HG03064 (cell line): Measurements from ENCODE around the gene CDC42BPA.
"Not testable (repeated sequence)": the region's sequence is repeated elsewhere in the genome, so short reads cannot be mapped to it uniquely, and the experiment has no call there.

Experiments
- ATAC-seq: cut with Tn5 transposase; IDR thresholded peaks from one replicate; pipeline ENCODE4 v1.9.1; 2021; ENCODE audit warnings: low read depth; ENCODE audit not compliant: unreplicated experiment

CDC42BPA gene, protein sequence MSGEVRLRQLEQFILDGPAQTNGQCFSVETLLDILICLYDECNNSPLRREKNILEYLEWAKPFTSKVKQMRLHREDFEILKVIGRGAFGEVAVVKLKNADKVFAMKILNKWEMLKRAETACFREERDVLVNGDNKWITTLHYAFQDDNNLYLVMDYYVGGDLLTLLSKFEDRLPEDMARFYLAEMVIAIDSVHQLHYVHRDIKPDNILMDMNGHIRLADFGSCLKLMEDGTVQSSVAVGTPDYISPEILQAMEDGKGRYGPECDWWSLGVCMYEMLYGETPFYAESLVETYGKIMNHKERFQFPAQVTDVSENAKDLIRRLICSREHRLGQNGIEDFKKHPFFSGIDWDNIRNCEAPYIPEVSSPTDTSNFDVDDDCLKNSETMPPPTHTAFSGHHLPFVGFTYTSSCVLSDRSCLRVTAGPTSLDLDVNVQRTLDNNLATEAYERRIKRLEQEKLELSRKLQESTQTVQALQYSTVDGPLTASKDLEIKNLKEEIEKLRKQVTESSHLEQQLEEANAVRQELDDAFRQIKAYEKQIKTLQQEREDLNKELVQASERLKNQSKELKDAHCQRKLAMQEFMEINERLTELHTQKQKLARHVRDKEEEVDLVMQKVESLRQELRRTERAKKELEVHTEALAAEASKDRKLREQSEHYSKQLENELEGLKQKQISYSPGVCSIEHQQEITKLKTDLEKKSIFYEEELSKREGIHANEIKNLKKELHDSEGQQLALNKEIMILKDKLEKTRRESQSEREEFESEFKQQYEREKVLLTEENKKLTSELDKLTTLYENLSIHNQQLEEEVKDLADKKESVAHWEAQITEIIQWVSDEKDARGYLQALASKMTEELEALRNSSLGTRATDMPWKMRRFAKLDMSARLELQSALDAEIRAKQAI (N-terminal part only)

DNA sequence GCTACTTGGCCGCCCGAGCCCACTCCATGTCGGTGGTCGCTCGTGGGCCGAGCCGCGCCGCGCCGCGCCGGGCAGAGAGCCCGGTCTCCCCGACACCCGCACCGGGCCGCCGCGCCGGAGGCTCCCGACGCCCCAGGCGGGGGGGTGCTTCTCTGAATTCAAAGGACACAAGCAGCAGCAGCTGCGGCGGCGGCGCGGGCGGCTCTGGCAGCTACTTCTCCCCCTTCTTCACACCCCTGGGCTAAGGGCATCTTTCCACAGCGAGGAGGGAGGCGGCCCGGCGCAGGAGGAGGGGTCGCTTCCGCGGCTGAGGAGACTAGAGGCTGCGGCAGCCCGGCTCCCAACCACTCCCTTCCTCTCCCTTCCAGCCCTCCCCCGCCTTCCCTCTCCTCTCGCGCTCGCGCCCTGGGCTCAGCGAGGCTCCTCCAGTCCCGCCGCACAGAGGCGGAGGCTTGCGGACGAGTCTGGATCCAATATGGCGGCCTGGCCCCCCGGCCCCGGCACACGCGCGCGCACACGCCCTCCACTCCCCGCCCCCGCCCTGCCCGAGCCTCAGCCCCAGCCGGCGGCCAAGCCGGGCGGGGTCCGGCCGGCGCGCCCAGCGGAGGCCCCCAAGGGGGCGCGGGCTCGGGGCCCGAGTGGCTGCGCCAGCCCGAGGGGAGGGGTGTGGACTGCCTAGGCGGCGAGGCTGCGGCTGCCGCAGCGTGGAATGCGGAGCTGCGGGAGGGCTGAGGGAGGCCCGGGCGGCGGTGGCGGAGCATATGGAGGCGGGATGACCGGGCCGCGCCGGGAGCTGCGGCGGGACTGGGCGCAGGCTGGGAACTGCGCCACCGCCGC lies at the start of gene CDC42BPA:
CDC42BPA (minus strand) TSS at position 477 of the 837 bp plus-strand sequence. CDS start 1,310 bp downstream, outside the sequence.
- ATAC-seq: no peak

DNA sequence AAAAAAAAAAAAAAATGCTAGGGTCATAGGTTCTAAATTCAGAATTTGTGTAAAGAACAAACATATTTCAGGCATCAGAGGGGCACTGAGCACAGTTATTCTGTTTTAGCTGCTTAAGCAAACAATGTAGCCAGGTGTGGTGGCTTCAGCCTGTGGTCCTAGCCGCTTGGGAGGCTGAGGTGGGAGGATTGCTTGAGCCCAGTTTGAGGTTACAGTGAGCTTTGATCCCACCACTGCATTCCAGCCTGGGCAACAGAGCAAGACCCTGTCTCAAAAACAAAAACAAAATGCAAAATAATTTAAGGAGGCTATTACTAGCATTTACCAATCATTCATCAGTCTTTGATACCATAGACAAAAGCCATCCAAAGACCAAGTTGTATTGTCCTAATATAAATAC lies 49.7 kb upstream of the CDC42BPA start:
- no peak for ATAC-seq

DNA sequence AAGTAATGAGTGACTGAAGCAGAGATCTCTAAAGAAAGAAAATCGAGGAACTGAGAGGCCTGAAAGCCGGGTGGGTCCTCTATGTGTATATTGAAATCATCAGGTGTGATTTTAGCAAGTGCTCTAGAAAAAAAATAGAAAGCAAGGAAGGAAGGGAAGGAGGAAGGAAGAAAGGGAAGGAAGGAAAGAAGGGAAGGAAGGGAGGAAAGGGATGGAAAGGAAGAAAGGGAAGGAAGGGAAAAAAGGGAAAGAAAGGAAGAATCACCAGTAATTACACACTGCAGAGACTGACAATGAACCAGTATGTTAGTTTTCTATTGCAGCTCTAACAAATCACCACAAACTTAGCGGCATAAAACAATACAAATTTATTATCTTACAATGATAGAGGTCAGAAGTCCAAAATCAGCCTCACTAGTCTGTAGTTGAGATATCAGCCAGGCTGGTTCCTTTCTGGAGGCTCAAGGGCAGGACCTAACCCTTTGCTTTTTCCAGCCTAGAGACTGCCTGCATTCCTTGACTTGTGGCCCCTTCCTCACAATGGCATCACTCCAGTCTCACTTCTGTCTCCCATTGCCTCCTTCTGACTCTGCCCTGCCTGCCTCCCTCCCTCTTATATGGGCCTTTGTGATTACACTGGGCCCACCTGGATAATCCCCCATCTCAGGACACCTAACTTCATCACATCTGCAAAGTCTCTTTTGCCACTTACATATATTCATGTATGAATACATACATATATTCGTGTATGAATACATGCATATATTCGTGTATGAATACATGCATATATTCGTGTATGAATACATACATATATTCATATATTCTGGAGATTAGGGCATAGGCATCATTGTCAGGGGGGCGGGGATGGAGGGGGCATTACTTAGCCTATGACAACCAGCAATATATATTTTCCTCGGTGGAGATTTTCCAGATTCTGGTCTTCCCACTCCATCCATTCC lies 47.5 kb upstream of the CDC42BPA start:
- no peak for ATAC-seq

DNA sequence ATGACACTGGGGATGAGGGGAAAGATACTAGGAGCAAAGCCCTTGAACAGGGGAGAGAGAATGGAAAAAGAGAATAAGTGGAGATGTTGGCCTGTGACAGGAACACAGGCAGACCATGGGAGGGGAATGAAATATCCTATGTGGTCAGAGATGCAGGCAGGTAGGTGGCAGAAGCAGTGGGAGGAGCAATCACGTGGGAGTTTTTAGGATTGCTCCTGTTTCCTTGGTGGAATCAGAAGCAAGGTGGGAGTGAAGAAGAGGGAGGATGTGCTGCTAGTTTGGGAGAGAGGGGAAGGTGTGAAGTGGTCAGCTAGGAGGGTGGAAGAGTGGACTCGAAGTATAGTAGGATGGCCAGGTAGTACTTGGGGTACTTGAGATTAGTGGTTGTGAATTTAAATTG lies 46.4 kb upstream of the CDC42BPA start:
- no peak for ATAC-seq

DNA sequence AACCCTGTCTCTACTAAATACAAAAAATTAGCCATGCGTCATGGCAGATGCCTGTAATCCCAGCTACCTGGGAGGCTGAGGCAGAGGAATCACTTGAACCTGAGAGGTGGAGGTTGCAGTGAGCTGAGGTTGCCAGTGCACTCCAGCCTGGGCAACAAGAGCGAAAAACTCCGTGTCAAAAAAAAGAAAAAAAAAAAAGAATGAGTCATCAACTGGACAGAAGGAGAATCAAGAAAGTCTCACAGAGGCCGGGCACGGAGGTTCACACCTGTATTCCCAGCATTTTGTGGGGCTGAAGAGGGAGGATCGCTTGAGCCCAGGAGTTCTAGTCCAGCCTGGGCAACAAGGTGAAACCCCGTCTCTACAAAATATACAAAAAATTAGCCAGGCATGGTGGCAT lies 45.5 kb upstream of the CDC42BPA start:
- ATAC-seq: no peak

DNA sequence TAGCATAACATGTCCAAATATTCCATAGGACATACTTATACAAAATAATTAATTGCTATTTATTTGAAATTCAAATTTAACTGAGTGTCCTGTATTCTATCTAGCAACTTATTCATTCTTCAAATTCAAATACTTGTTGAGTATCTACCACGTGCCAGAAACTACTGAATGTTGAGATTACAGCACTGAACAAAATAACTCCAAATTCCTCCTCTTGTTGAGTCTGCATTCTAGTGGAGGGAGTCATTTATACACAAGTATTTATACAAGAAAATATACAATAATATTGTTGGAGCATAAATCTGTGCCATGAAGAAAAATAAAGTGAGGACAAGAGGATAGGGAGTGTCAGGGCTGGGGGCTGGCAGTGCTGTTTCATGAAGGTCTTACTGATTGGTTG lies 43.7 kb upstream of the CDC42BPA start:
- no peak for ATAC-seq

DNA sequence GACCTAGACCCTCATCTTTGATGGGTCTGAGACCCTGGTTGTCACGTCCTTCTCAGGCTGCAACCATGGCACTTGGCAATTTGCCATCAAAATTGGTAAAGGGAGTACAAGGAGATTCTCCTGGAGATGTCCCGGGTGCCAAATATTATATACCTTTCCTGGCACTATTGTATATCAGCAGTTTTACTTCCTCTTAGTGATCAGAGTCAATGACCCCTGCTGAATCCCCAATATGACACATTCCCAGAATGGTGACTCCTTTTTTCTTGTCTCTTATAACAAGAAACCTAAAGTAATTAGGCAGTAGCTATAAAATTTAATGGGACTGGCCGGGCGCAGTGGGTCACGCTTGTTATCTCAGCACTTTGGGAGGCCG lies 39.6 kb upstream of the CDC42BPA start:
- ATAC-seq: no peak

DNA sequence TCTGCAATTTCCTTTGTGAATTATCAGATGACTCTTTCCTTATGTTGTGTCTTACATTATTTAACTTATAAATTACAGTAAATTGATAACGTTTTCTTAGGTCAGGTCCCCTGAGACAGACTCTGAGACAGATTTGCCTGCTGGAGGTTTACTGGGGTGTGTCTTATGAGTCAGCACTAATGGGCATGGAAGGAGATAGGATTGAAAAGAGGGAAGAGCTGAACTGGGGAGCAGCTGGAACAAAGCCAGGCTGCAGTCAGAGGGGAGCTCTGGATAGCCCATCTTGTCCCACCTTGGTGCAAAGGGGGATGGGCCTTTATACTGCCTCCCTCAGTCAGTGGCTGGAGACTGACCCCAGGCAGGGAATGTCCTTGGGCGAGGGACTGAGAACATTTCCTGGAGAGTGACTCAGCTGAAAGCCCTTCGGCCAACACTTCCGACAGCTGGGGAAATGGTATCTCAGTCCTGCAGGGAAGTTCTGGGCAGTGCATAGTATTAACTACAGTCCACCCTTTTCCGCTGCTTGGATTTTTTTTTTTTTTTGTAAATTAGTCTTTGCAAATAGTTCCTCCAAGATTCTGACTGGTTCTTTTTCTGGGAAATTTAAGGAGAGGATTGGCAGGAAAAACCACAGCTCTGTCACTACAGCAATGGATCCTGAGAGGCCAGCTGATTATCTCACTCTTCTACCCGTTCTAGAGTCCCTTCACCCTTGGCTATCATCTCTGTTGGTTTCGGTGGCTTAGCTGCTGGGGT lies 39.1 kb upstream of the CDC42BPA start:
- ATAC-seq: no peak

DNA sequence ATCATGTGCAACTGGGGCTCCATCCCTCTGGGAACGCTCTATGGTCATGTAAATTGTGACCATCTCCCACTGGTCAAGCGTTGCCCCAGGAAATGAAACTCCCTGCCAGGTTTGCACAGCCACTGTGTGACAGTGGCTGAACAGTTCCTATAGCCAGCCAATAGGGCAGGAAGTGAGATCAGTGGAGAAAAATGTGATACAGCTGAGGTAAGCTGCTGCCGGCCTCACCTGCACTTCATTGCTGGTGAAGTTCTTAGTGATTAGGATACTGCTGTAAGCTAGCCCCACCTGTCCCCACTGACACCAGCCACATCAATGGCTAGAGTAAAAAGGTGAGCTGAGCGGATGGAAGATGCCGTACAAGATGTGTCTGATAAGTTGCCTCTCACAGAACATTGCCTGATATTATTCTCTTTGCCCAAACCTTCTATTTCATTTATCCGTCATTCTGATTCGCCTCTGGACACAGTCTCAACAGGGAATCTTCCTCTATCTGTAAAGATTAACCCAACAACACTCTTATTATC lies 38.4 kb upstream of the CDC42BPA start:
- no peak for ATAC-seq

DNA sequence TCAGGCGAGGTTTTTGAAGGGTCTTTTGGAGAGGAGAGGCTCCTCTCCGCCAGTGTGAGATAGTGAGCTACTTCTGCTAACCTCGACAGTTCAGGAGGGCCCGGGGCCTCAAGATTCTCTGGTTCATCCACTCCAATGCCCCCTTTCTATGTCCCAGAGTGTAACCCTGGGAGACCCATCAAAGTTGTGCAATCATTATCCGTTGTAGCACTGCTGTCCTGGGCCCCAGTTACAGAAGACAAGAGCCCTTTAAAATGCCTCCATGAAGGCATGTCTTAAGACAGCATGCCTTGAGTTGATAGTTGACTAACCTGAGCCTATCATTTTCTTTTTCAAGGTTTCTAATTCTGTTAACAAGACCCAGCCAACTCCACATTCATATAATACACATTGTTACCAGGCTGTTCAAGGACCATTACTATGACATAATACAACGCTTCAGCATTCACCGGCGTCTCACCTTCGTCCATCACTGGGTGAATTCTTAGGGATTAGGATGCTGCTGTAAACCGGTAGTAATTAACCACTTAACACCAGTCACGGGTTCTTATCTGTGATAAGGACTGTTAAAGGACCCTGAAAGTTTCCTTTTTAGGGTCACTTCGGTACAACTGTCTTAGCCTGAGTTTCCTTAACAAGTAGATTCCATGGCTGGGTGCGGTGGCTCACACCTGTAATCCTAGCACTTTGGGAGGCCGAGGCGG lies 37.4 kb upstream of the CDC42BPA start:
- no peak for ATAC-seq

DNA sequence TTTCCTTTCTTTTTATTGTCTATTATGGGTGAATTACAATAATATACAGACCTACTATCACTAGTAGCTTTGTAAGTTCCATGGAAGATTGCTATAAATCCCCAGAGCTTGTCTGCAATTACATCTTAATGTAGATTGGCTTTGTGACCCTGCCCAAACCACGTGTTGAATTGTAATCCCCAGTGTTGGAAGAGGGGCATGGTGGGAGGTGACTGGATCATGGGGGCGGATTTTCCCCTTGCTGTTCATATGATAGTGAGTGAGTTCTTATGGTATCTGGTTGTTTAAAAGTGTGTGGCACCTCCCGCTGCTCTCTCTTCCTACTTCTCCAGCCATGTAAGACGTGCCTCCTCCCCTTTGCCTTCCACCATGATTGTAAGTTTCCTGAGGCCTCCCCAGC lies 34.9 kb upstream of the CDC42BPA start:
- no peak for ATAC-seq

DNA sequence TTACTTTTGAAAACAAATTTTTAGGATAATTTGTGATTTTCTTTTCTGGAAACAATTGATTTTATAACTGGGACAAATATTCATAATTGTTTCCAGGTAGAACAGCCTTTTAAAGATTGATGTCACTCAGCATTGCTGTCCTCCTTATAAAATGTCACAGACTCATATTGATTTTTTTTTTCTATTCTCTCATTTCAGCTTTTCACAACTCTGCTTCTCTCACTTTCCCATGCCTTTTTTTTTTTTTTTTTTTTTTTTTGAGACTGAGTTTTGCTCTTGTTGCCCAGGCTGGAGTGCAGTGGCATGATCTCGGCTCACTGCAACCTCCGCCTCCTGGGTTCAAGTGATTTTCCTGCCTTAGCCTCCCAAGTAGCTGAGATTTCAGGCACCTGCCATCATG lies 33.9 kb upstream of the CDC42BPA start:
- ATAC-seq: not testable (repeated sequence)

DNA sequence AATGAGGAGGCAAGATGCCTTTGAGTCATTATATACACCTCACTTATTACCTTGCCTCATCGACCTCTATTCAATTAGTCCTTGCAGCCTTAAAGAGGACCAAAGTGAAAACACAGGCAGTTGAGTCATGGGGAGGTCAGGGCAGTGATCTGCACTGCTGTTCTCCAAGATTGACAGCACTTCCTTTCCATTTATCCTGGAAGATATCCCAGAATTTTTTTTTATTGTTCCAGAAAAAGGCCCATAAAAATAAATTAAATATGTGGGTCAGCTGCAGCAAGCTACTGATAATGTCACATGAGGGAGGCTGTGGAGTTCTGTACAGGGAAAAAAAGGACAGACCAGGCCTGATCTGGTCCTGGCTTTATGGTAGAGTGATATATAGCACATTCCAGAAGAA lies 33.2 kb upstream of the CDC42BPA start:
- ATAC-seq: no peak

DNA sequence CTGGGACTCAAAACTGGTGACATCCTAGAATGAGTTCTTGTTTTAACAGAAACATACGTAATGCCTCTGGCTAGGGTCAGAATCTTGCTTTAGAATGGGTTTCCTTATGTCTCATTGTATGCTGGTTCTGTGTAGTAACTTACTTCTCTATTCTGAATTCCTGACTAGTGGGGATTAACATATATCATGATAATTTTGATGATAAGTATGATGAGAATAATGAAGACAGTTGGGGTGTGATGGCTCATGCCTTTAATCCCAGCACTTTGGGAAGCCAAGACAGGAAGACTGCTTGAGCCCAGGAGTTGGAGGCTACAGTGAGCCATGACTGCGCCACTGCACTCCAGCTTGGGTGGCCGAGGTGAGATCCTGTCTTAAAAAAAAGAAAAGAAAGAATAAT lies 31.7 kb upstream of the CDC42BPA start:
- ATAC-seq: no peak

DNA sequence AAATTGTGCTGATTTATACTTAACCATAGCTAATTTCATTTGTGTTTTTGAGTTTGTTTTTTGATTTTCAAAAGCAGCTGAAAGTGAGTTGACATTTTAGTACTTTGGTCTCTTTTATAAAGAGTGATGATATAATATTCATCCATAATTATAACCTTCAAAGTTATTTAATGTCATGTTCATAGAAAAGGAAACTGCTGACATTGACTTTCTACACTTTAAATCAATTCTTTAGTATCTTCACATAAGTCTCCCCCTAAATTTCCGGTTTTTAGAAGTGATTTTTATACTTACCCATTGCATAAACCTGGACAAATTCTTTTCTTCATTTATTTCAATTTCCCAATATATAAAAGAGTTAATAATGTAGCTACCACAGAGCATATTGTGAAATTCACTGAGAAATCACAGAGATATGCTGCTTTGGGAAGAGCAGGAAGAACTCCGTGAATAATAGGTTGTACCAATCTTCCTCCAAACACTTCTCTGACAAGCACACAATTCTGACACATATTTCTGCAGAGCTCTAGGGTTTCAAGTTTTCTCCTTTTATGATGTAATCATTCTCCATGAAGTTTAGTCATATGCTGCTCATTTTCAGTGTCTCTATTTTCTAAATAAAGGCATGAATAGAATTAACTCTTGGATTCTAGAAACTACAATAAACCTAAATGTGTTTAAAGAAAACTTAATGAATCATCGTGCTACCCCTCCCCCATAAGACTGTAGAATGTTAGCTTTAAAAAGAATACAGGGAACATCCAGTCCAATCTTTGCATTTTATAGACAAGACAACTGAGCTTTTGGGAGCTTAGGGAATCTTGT lies 25.6 kb upstream of the CDC42BPA start:
- no peak for ATAC-seq

DNA sequence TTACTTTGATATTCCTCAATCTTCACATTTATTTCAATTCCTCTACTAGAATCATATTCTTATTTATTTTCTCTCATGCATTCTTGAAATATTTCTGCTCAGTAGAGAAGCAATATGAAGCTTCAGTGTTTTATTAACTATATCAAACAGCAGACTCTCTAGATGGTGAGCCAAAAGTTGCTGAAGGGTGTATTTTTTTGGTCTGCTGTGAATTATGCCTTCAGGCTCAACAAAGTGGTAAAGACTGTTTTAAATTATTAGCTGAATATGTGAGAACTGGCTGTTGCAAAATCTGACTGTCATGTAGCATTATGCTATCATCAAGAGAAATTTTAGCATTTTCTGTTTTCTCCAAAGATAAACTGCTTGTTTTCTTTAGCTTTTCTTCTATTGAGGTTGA lies 24.9 kb upstream of the CDC42BPA start:
- no peak for ATAC-seq

DNA sequence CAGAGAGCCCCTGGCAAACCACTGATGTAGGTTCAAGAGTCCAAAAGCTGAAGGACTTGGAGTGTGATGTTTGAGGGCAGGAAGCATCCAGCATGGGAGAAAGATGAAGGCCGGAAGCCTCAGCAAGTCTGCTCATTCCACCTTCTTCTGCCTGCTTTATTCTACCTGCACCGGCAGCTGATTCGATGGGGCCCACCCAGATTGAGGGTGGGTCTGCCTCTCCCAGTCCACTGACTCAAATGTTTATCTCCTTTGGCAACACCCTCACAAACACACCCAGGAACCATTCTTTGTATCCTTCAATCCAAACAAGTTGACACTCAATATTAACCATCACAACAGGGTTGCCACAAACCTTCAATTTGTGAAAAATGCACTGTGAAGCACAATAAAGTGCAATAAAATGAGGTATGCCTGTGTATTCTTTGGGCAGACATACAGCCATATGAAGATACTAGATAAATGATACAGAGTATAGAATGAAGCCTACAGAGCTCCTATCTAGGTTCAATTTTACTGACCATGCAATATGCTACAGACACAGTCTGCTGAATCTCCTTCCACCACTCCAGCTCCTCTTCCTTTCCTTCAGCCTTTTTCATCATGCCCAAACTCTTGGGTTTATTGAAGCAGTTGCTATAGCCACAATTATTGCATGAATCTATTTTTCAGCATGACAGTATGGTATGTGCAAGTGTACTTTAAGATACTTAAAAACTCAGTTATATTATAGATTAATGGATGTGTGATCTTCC lies 24.0 kb upstream of the CDC42BPA start:
- ATAC-seq: no peak
